HUDEP-2 (cell line): ENCODE data around the gene HSDL2.

Experiments
- DNase-seq, 76 experiments: peaks; one replicate each; lab custom pipeline; 2025; ENCODE audit not compliant: unreplicated experiment in 76 of 76; lab: John Stamatoyannopoulos, UW

The HSDL2 gene

GRCh38 chr9:112380102-112380824 is at the start of gene HSDL2:
HSDL2 (plus strand) TSS chr9:112380108; CDS start chr9:112380164, 56 bp downstream.
- peak in 23 of 76 experiments; percentile 10 to 72 (median 31) for DNase-seq

GRCh38 chr9:112331674-112331952 is 48.3 kb upstream of the HSDL2 start:
- DNase-seq, result peak in 3 of 76 experiments; percentile 28 to 39 (median 32)

GRCh38 chr9:112332214-112332613 is 47.7 kb upstream of the HSDL2 start:
- peak in 1 of 76 experiments; percentile 48 for DNase-seq

GRCh38 chr9:112332674-112332976 is 47.3 kb upstream of the HSDL2 start:
- peak in 1 of 76 experiments; percentile 42 for DNase-seq

- peak in 73 of 76 experiments; percentile 10 to 93 (median 70) for DNase-seq
Observed at GRCh38 chr9:112332977-112333638, 46.8 kb upstream of the HSDL2 start, which contains the start of gene PTBP3. PTBP3 (minus strand) TSS chr9:112333619; CDS start chr9:112297865, 35,754 bp downstream.

GRCh38 chr9:112333639-112334431 is 46.1 kb upstream of the HSDL2 start:
- peak in 75 of 76 experiments; percentile 35 to 95 (median 89) for DNase-seq

- peak in 16 of 76 experiments; percentile 4 to 54 (median 25) for DNase-seq
Observed at GRCh38 chr9:112334432-112334841, 45.5 kb upstream of the HSDL2 start.

- DNase-seq, result no peak
Observed at GRCh38 chr9:112337547-112337946, 42.4 kb upstream of the HSDL2 start.

- no peak for DNase-seq
Observed at GRCh38 chr9:112338561-112338960, 41.3 kb upstream of the HSDL2 start.

GRCh38 chr9:112339886-112340285 is 40.0 kb upstream of the HSDL2 start:
- DNase-seq, result no peak

- DNase-seq, result no peak
Observed at GRCh38 chr9:112341730-112342129, 38.2 kb upstream of the HSDL2 start.

GRCh38 chr9:112348257-112349007 is 31.5 kb upstream of the HSDL2 start:
- no peak for DNase-seq

GRCh38 chr9:112349008-112349333 is 30.9 kb upstream of the HSDL2 start:
- DNase-seq, result no peak

- no peak for DNase-seq
Observed at GRCh38 chr9:112351184-112351583, 28.7 kb upstream of the HSDL2 start.

GRCh38 chr9:112352209-112352608 is 27.7 kb upstream of the HSDL2 start:
- DNase-seq, result no peak

- no peak for DNase-seq
Observed at GRCh38 chr9:112354081-112354743, 25.7 kb upstream of the HSDL2 start.

GRCh38 chr9:112355427-112355897 is 24.4 kb upstream of the HSDL2 start:
- DNase-seq, result no peak

GRCh38 chr9:112360047-112360804 is 19.7 kb upstream of the HSDL2 start:
- DNase-seq, result no peak

GRCh38 chr9:112361601-112362000 is 18.3 kb upstream of the HSDL2 start:
- peak in 18 of 76 experiments; percentile 9 to 38 (median 26) for DNase-seq
